Esophagus (tissue), 2 donors: ENCODE results near the gene ADGRA1. TPM values are rescaled to one million over a fixed set of nuclear protein-coding genes. Genes with fewer than 3 reads are reported as not detected.
"Not testable (repeated sequence)": the region's sequence is repeated elsewhere in the genome, so short reads cannot be mapped to it uniquely, and the experiment has no call there.

Experiments used
- H3K27ac ChIP-seq, 2 donors: one replicate each; pipeline ENCODE4 v1.5.1; 2013; ENCODE audit warnings: low read depth in 2 of 2, mild to moderate bottlenecking in 2 of 2, inconsistent platforms in 1 of 2, low read length in 1 of 2, moderate library complexity in 1 of 2
- H3K27me3 ChIP-seq, 2 donors: one replicate each; pipeline ENCODE4 v1.6.1; 2013; ENCODE audit warnings: low read length in 2 of 2, control low read depth in 1 of 2, mild to moderate bottlenecking in 1 of 2; ENCODE audit not compliant: insufficient read depth in 2 of 2, control insufficient read depth in 1 of 2
- H3K36me3 ChIP-seq, 2 donors: one replicate each; pipeline ENCODE4 v1.6.1; 2013; ENCODE audit warnings: low read length in 1 of 2; ENCODE audit not compliant: control insufficient read depth in 2 of 2, insufficient read depth in 2 of 2
- H3K4me1 ChIP-seq, 2 donors: one replicate each; pipeline ENCODE4 v1.6.1; 2013; ENCODE audit warnings: low read length in 1 of 2; ENCODE audit not compliant: control insufficient read depth in 2 of 2, insufficient read depth in 2 of 2
- H3K4me3 ChIP-seq, 2 donors: one replicate each; pipeline ENCODE4 v1.5.1; 2013; ENCODE audit warnings: low read length in 2 of 2, mild to moderate bottlenecking in 2 of 2, low read depth in 1 of 2, moderate library complexity in 1 of 2
- H3K9me3 ChIP-seq, 2 donors: one replicate each; pipeline ENCODE4 v1.6.1; 2013; ENCODE audit warnings: mild to moderate bottlenecking in 2 of 2, low read depth in 1 of 2, low read length in 1 of 2, moderate library complexity in 1 of 2; ENCODE audit not compliant: control insufficient read depth in 2 of 2, insufficient read depth in 1 of 2
- WGBS, 2 donors: extraction: QIAGEN DNeasy Blood & Tissue Kit; methylation state at CpG; one replicate each; pipeline ENCODE4 v1.1.7; 2013; 5-methylcytosine and 5-hydroxymethylcytosine counted together
- polyA plus RNA-seq, 2 donors: library from polyadenylated mRNA; stranded (reverse); fragments of 200-250 nt; gene quantifications; one replicate each; pipeline ENCODE4 v1.2.3, GENCODE V29; 2013
- donor health status: healthy with polysubstance abuse.
- donor health status: Bipolar disorder and iron deficiency.

Gene ADGRA1
- polyA plus RNA-seq, 2 donors: 0.01 to 0.04 TPM

- H3K27me3 ChIP-seq: no peaks in the 10 kb centered on the region
- no peaks in the 10 kb centered on the region for H3K4me1 ChIP-seq
- H3K36me3 ChIP-seq: no peaks in the 10 kb centered on the region
- H3K4me3 ChIP-seq: no peak overlapping the region
- H3K9me3 ChIP-seq: no peaks in the 10 kb centered on the region
- no peak overlapping the region for H3K27ac ChIP-seq
- 80 to 83% methylated on average over 14 of the region's 14 CpGs for WGBS, 2 donors
Observed at GRCh38 chr10:133052076-133052475, 35.6 kb upstream of the ADGRA1 start.

GRCh38 chr10:133053527-133054133 is 34.1 kb upstream of the ADGRA1 start:
- H3K9me3 ChIP-seq, H3K27ac ChIP-seq, H3K4me3 ChIP-seq, H3K36me3 ChIP-seq, H3K27me3 ChIP-seq, H3K4me1 ChIP-seq: not testable (repeated sequence)
- 80 to 84% methylated on average over 10 of the region's 10 CpGs for WGBS, 2 donors

GRCh38 chr10:133055470-133055869 is 32.3 kb upstream of the ADGRA1 start:
- 21 to 24% methylated on average over 2 of the region's 2 CpGs for WGBS, 2 donors
- Histone ChIP-seq H3K4me3 (no peak overlapping the region), H3K9me3 (no peaks in the 10 kb centered on the region), H3K27ac (no peak overlapping the region), H3K4me1 (no peaks in the 10 kb centered on the region), H3K27me3 (no peaks in the 10 kb centered on the region), H3K36me3 (no peaks in the 10 kb centered on the region)

GRCh38 chr10:133056001-133056400 is 31.7 kb upstream of the ADGRA1 start:
- 82 to 86% methylated on average over 13 of the region's 13 CpGs for WGBS, 2 donors
- no peaks in the 10 kb centered on the region for H3K9me3 ChIP-seq
- H3K27ac ChIP-seq: no peak overlapping the region
- no peak overlapping the region for H3K4me3 ChIP-seq
- no peaks in the 10 kb centered on the region for H3K27me3 ChIP-seq
- H3K36me3 ChIP-seq: no peaks in the 10 kb centered on the region
- no peaks in the 10 kb centered on the region for H3K4me1 ChIP-seq

- no peaks in the 10 kb centered on the region for H3K27me3 ChIP-seq
Observed at GRCh38 chr10:133056651-133057178, 31.0 kb upstream of the ADGRA1 start.

GRCh38 chr10:133058331-133059092 is 29.2 kb upstream of the ADGRA1 start:
- no peaks in the 10 kb centered on the region for H3K36me3 ChIP-seq
- WGBS, 2 donors: 31 to 32% methylated on average over 13 of the region's 13 CpGs
- no peaks in the 10 kb centered on the region for H3K27me3 ChIP-seq
- H3K9me3 ChIP-seq: no peaks in the 10 kb centered on the region
- H3K4me1 ChIP-seq: no peaks in the 10 kb centered on the region
- H3K4me3 ChIP-seq: no peak overlapping the region
- H3K27ac ChIP-seq: no peak overlapping the region

More at GRCh38 chr10:133056651-133057178, 31.0 kb upstream of the ADGRA1 start:
- Histone ChIP-seq H3K36me3 (no peaks in the 10 kb centered on the region), H3K9me3 (no peaks in the 10 kb centered on the region), H3K4me1 (no peaks in the 10 kb centered on the region), H3K27ac (no peak overlapping the region), H3K4me3 (no peak overlapping the region)
- 72 to 74% methylated on average over 19 of the region's 19 CpGs for WGBS, 2 donors

GRCh38 chr10:133059093-133059470 is 28.6 kb upstream of the ADGRA1 start:
- Histone ChIP-seq H3K4me1 (no peaks in the 10 kb centered on the region), H3K27ac (no peak overlapping the region), H3K4me3 (no peak overlapping the region), H3K36me3 (no peaks in the 10 kb centered on the region), H3K9me3 (no peaks in the 10 kb centered on the region), H3K27me3 (no peaks in the 10 kb centered on the region)
- 80 to 82% methylated on average over 7 of the region's 7 CpGs for WGBS, 2 donors

- Histone ChIP-seq H3K9me3 (no peaks in the 10 kb centered on the region), H3K4me3 (no peak overlapping the region), H3K27ac (no peak overlapping the region), H3K36me3 (no peaks in the 10 kb centered on the region), H3K4me1 (no peaks in the 10 kb centered on the region), H3K27me3 (no peaks in the 10 kb centered on the region)
- WGBS, 2 donors: 75 to 82% methylated on average over 9 of the region's 9 CpGs
Observed at GRCh38 chr10:133059571-133059970, 28.2 kb upstream of the ADGRA1 start.

GRCh38 chr10:133060022-133060421 is 27.7 kb upstream of the ADGRA1 start:
- 70 to 74% methylated on average over 18 of the region's 18 CpGs for WGBS, 2 donors
- Histone ChIP-seq H3K27ac (no peak overlapping the region), H3K9me3 (no peaks in the 10 kb centered on the region), H3K4me1 (no peaks in the 10 kb centered on the region), H3K36me3 (no peaks in the 10 kb centered on the region), H3K27me3 (no peaks in the 10 kb centered on the region), H3K4me3 (no peak overlapping the region)

GRCh38 chr10:133060466-133060865 is 27.3 kb upstream of the ADGRA1 start:
- Histone ChIP-seq H3K4me3 (no peak overlapping the region), H3K36me3 (no peaks in the 10 kb centered on the region), H3K27me3 (no peaks in the 10 kb centered on the region), H3K4me1 (no peaks in the 10 kb centered on the region), H3K9me3 (no peaks in the 10 kb centered on the region), H3K27ac (no peak overlapping the region)
- WGBS, 2 donors: 71% methylated on average over 16 to 17 of the region's 17 CpGs
